Transverse colon (tissue), 4 donors: ENCODE results near the gene QSER1.

Experiments
- POLR2A ChIP-seq: fragments of 450-650 bp; IDR thresholded peaks from one replicate; pipeline ENCODE4 v1.6.1; 2016; ENCODE audit warnings: antibody characterized with exemption, mild to moderate bottlenecking, moderate library complexity
- POLR2AphosphoS5 ChIP-seq, 3 donors: sonication (generic); formaldehyde crosslinking; IDR thresholded peaks; one replicate each; pipeline ENCODE4 v1.6.1; 2016; ENCODE audit warnings: antibody characterized with exemption in 3 of 3
- TF ChIP-seq, protein P1 (sequence below), 5 experiments: fragments of 200-600 bp in 3 of 5; fragments of 450-650 bp in 2 of 5; sonication (generic) in 3 of 5; IDR thresholded peaks; 1 replicate in 2 of 5; 2 replicates in 3 of 5; pipeline ENCODE4 v1.5.1; 2016 to 2017; ENCODE audit warnings: antibody characterized with exemption in 5 of 5, inconsistent platforms in 3 of 5, mild to moderate bottlenecking in 2 of 5, moderate library complexity in 1 of 5

DNA sequence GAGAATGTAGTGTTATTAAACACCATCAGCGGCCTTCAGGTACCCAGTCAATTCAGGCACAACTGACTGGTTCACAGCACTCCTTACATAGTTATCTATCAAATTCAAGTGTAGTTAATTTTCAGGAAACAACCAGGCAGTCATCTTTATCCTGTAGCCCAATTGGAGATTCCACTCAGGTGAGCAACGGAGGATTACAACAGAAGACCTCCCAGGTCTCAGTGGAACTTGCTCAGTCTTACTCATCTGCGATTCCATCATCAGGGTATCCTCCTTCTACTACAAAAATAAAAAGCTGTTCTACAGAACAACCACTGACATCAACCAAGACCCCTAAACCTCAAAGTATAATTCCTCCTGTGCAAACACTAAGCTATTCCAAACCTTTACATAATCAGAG lies 39.6 kb downstream of the QSER1 start:
- TF ChIP-seq, protein P1, sequence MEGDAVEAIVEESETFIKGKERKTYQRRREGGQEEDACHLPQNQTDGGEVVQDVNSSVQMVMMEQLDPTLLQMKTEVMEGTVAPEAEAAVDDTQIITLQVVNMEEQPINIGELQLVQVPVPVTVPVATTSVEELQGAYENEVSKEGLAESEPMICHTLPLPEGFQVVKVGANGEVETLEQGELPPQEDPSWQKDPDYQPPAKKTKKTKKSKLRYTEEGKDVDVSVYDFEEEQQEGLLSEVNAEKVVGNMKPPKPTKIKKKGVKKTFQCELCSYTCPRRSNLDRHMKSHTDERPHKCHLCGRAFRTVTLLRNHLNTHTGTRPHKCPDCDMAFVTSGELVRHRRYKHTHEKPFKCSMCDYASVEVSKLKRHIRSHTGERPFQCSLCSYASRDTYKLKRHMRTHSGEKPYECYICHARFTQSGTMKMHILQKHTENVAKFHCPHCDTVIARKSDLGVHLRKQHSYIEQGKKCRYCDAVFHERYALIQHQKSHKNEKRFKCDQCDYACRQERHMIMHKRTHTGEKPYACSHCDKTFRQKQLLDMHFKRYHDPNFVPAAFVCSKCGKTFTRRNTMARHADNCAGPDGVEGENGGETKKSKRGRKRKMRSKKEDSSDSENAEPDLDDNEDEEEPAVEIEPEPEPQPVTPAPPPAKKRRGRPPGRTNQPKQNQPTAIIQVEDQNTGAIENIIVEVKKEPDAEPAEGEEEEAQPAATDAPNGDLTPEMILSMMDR (IDR thresholded peaks at IDR 0.05): no peak
- TF ChIP-seq POLR2A: no peak
- no peak for TF ChIP-seq POLR2AphosphoS5 (IDR thresholded peaks at IDR 0.05)
